ENCODE measurements around the gene INTU. TPM values are rescaled to one million over a fixed set of nuclear protein-coding genes. Genes with fewer than 3 reads are reported as not detected.

The INTU gene
- total and polyA plus RNA-seq, 9 of the 15 experiments (the other 6 are each of a cell fraction or from before 2014, with no cell fraction given): 1.5 to 8.9 (median 3.9) TPM

DNA sequence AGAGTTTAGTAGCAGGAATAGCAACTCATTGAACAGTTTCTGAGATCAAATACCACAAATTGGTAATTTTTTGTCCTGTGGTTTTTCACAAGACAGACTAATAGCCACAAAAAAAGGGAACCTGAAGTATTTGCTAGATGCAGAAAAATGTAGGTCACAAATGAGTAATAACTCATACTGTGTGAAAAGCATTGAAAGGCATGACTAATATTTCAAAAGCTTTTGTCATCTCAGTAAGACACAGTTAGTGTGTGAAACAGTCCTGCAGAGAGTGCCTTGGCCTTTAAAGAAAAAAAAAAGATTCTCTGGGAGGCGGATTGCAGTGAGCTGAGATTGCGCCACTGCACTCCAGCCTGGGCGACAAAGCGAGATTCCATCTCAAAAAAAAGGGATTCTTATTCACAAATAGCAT lies 66.0 kb downstream of the INTU start:
- Histone ChIP-seq H3K27ac (ENCODE audit: extremely low read depth, low read depth, low read length) (no peak overlapping the region), H3K9me3 (replicated peaks; ENCODE audit: control insufficient read depth, insufficient read depth, low read depth, low read length) (no peaks in the 10 kb centered on the region; the same call in 1 of the 2 replicates), H3K79me2 (ENCODE audit: control insufficient read depth, insufficient read depth, low read length) (no peaks in the 10 kb centered on the region), H2AFZ (ENCODE audit: low read depth, low read length) (no peak overlapping the region), H3K4me1 (replicated peaks in 1 of 2; ENCODE audit: control insufficient read depth in 2 of 2, insufficient read depth in 2 of 2, low read length in 2 of 2) (no peaks in the 10 kb centered on the region), H3K4me2 (ENCODE audit: insufficient read depth, low read length) (no peak overlapping the region), H3K27me3 (ENCODE audit: control insufficient read depth in 2 of 2, insufficient read depth in 2 of 2, low read length in 2 of 2) (no peaks in the 10 kb centered on the region), H3K9ac (ENCODE audit: insufficient read depth in 1 of 2, low read depth in 2 of 2, low read length in 2 of 2) (no peak overlapping the region), H3K4me3 (no peak overlapping the region), H3K9me1 (ENCODE audit: control insufficient read depth, insufficient read depth, low read length) (no peaks in the 10 kb centered on the region), H3K36me3 (ENCODE audit: control insufficient read depth, insufficient read depth, low read length) (no peaks in the 10 kb centered on the region), H4K20me1 (replicated peaks; ENCODE audit: control insufficient read depth, insufficient read depth, low read length) (no peaks in the 10 kb centered on the region)
- FAIRE-seq: no peak
- BruUV-seq (replicated peaks): no TSS peak
- WGBS (ENCODE audit: insufficient coverage, low coverage, missing lambda C conversion rate): 73% methylated on average over 4 of the region's 4 CpGs
- no peak for ATAC-seq
- CTCF ChIA-PET (ENCODE audit: low intra/inter-chr PET ratio): no interaction called here
- in situ Hi-C loops (cut with MboI): no loop called here
- TF ChIP-seq MEIS2 (IDR thresholded peaks at IDR 0.05; ENCODE audit: partially characterized antibody) (peak; percentile 44), ETV5 (CRISPR knock-in tag; IDR thresholded peaks at IDR 0.05; ENCODE audit: low read depth) (no peak), CEBPB (tag; IDR thresholded peaks at IDR 0.05) (peak; percentile 48)
- POLR2A ChIA-PET: interaction anchor here (0.6 kb wide), 1 partner anchor 65 kb away, joined by 3 read pairs; no protein-coding TSS in a partner anchor
- DNase-seq (ENCODE audit: extremely low read depth in 1 of 4, low spot score in 3 of 4): no peak
- intact Hi-C loops (cut with micrococcal nuclease): no loop called here

DNA sequence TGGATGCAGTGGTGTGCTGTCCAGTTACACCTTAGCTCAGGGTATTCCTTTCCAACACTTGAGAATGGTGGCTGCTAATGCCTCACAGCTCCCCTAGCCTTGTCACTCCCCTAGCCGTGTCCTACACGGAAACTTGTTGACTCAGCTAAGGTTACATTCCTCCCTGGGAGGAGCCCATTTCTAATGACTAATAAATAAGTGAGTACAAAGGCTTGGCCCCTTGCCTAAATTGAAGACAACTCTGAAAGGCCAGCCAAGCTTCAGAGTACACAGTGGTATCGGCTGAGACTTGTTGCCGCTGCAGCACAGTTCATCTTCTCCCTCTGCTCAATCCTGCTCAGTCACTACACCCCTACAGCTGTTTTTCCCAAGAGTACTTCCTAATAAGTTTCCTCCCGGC lies 76.2 kb downstream of the INTU start:
- no peaks in the 10 kb centered on the region for H3K9me3 ChIP-seq (replicated peaks; ENCODE audit: control insufficient read depth, insufficient read depth, low read depth, low read length)
- no peaks in the 10 kb centered on the region for H3K9me1 ChIP-seq (ENCODE audit: control insufficient read depth, insufficient read depth, low read length)
- intact Hi-C loops (cut with micrococcal nuclease): no loop called here
- H3K4me1 ChIP-seq (replicated peaks in 1 of 2; ENCODE audit: control insufficient read depth in 2 of 2, insufficient read depth in 2 of 2, low read length in 2 of 2): no peaks in the 10 kb centered on the region
- H3K27ac ChIP-seq (ENCODE audit: extremely low read depth, low read depth, low read length): no peak overlapping the region
- ATAC-seq: no peak
- BruUV-seq (replicated peaks): no TSS peak
- no peak for FAIRE-seq
- no peaks in the 10 kb centered on the region for H3K79me2 ChIP-seq (ENCODE audit: control insufficient read depth, insufficient read depth, low read length)
- H3K36me3 ChIP-seq (ENCODE audit: control insufficient read depth, insufficient read depth, low read length): no peaks in the 10 kb centered on the region
- no peak overlapping the region for H3K9ac ChIP-seq (ENCODE audit: insufficient read depth in 1 of 2, low read depth in 2 of 2, low read length in 2 of 2)
- CTCF ChIA-PET (ENCODE audit: low intra/inter-chr PET ratio): no interaction called here
- 59% methylated on average over 5 of the region's 5 CpGs for WGBS (ENCODE audit: insufficient coverage, low coverage, missing lambda C conversion rate)
- no peak overlapping the region for H3K4me3 ChIP-seq
- no peak overlapping the region for H2AFZ ChIP-seq (ENCODE audit: low read depth, low read length)
- no peak for DNase-seq (ENCODE audit: extremely low read depth in 1 of 4, low spot score in 3 of 4)
- H3K4me2 ChIP-seq (ENCODE audit: insufficient read depth, low read length): no peak overlapping the region
- no peaks in the 10 kb centered on the region for H3K27me3 ChIP-seq (ENCODE audit: control insufficient read depth in 2 of 2, insufficient read depth in 2 of 2, low read length in 2 of 2)
- POLR2A ChIA-PET: no interaction called here
- H4K20me1 ChIP-seq (replicated peaks; ENCODE audit: control insufficient read depth, insufficient read depth, low read length): no peaks in the 10 kb centered on the region
- in situ Hi-C loops (cut with MboI): no loop called here
- no peak for TF ChIP-seq U2AF2 (optimal IDR thresholded peaks at IDR 0.05; ENCODE audit: low read depth, low read length)
- TF ChIP-seq, protein P1, sequence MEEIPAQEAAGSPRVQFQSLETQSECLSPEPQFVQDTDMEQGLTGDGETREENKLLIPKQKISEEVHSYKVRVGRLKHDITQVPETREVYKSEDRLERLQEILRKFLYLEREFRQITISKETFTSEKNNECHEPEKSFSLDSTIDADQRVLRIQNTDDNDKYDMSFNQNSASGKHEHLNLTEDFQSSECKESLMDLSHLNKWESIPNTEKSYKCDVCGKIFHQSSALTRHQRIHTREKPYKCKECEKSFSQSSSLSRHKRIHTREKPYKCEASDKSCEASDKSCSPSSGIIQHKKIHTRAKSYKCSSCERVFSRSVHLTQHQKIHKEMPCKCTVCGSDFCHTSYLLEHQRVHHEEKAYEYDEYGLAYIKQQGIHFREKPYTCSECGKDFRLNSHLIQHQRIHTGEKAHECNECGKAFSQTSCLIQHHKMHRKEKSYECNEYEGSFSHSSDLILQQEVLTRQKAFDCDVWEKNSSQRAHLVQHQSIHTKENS (CRISPR knock-in tag; IDR thresholded peaks at IDR 0.05): no peak
- TF ChIP-seq ZNF696 (CRISPR knock-in tag; conservative IDR thresholded peaks at IDR 0.05): no peak
- no peak for TF ChIP-seq ZNF316 (IDR thresholded peaks at IDR 0.05)
- no peak for TF ChIP-seq DDX20 (tag; IDR thresholded peaks at IDR 0.05; ENCODE audit: low read depth)
- TF ChIP-seq, protein P2, sequence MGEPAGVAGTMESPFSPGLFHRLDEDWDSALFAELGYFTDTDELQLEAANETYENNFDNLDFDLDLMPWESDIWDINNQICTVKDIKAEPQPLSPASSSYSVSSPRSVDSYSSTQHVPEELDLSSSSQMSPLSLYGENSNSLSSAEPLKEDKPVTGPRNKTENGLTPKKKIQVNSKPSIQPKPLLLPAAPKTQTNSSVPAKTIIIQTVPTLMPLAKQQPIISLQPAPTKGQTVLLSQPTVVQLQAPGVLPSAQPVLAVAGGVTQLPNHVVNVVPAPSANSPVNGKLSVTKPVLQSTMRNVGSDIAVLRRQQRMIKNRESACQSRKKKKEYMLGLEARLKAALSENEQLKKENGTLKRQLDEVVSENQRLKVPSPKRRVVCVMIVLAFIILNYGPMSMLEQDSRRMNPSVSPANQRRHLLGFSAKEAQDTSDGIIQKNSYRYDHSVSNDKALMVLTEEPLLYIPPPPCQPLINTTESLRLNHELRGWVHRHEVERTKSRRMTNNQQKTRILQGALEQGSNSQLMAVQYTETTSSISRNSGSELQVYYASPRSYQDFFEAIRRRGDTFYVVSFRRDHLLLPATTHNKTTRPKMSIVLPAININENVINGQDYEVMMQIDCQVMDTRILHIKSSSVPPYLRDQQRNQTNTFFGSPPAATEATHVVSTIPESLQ (CRISPR knock-in tag; IDR thresholded peaks at IDR 0.05): no peak
- TF ChIP-seq PRPF4 (IDR thresholded peaks at IDR 0.05; ENCODE audit: insufficient read depth, low read depth, low read length, poor library complexity, severe bottlenecking): no peak
- TF ChIP-seq C11orf30 (IDR thresholded peaks at IDR 0.05; ENCODE audit: low read depth): no peak
- TF ChIP-seq PHF8 (IDR thresholded peaks at IDR 0.05; ENCODE audit: borderline replicate concordance, low read length): no peak
- TF ChIP-seq POLR3A (IDR thresholded peaks at IDR 0.05; ENCODE audit: borderline replicate concordance, extremely low read depth, insufficient read depth, insufficient read length): no peak
- no peak for TF ChIP-seq HDAC1 (IDR thresholded peaks at IDR 0.05)
